ENCODE measurements around the gene USP53.
"Not testable (repeated sequence)": the region's sequence is repeated elsewhere in the genome, so short reads cannot be mapped to it uniquely, and the experiment has no call there.

USP53 gene

GRCh38 chr4:119279945-119280344 lies 67.4 kb downstream of the USP53 start:
- not testable (repeated sequence) for DNase-seq

GRCh38 chr4:119281393-119281792 lies 68.9 kb downstream of the USP53 start:
- peak in 1 of 2 donors; percentile 21 for DNase-seq

- peak in 1 of 2 donors; percentile 39 for DNase-seq
These were observed 72.6 kb downstream of the USP53 start for GRCh38 chr4:119284876-119285780.

GRCh38 chr4:119286377-119287002 lies 74.0 kb downstream of the USP53 start:
- peak in 1 of 2 donors; percentile 68 for DNase-seq

GRCh38 chr4:119289313-119289712 lies 76.8 kb downstream of the USP53 start:
- DNase-seq: no peak

GRCh38 chr4:119290598-119290997 lies 78.1 kb downstream of the USP53 start:
- DNase-seq: no peak

GRCh38 chr4:119296356-119296755 lies 83.8 kb downstream of the USP53 start:
- DNase-seq: no peak

- no peak for DNase-seq
These were observed 85.3 kb downstream of the USP53 start for GRCh38 chr4:119297795-119298194.

GRCh38 chr4:119299260-119299671 lies 86.8 kb downstream of the USP53 start:
- peak in 1 of 2 donors; percentile 20 for DNase-seq

- DNase-seq: no peak
These were observed 87.2 kb downstream of the USP53 start for GRCh38 chr4:119299741-119300100.

- DNase-seq: peak; percentile 92 to 94
These were observed 87.8 kb downstream of the USP53 start for GRCh38 chr4:119300101-119300978.

- DNase-seq: no peak
These were observed 89.7 kb downstream of the USP53 start for GRCh38 chr4:119302073-119302832.

GRCh38 chr4:119303587-119304305 lies 91.2 kb downstream of the USP53 start:
- no peak for DNase-seq

- no peak for DNase-seq
These were observed 91.9 kb downstream of the USP53 start for GRCh38 chr4:119304431-119304830.

- no peak for DNase-seq
These were observed 95.1 kb downstream of the USP53 start for GRCh38 chr4:119307606-119308005.

- DNase-seq: no peak
These were observed 98.3 kb downstream of the USP53 start for GRCh38 chr4:119310826-119311225.

- DNase-seq: no peak
These were observed 100.7 kb downstream of the USP53 start for GRCh38 chr4:119313237-119313636.

- peak; percentile 29 to 67 for DNase-seq
These were observed 101.8 kb downstream of the USP53 start for GRCh38 chr4:119314356-119314755.

GRCh38 chr4:119315036-119315435 lies 102.5 kb downstream of the USP53 start:
- DNase-seq: no peak

GRCh38 chr4:119317990-119318389 lies 105.5 kb downstream of the USP53 start:
- DNase-seq: no peak

GRCh38 chr4:119321921-119322687 lies 109.6 kb downstream of the USP53 start, which contains the start of gene FABP2:
TSS of gene FABP2 (minus strand) at chr4:119322138. CDS start at chr4:119322102, 36 bp downstream.
- DNase-seq: no peak
